ENCODE measurements around the gene SYT5.
"Not testable (repeated sequence)": the region's sequence is repeated elsewhere in the genome, so short reads cannot be mapped to it uniquely, and the experiment has no call there.

Gene SYT5

DNA sequence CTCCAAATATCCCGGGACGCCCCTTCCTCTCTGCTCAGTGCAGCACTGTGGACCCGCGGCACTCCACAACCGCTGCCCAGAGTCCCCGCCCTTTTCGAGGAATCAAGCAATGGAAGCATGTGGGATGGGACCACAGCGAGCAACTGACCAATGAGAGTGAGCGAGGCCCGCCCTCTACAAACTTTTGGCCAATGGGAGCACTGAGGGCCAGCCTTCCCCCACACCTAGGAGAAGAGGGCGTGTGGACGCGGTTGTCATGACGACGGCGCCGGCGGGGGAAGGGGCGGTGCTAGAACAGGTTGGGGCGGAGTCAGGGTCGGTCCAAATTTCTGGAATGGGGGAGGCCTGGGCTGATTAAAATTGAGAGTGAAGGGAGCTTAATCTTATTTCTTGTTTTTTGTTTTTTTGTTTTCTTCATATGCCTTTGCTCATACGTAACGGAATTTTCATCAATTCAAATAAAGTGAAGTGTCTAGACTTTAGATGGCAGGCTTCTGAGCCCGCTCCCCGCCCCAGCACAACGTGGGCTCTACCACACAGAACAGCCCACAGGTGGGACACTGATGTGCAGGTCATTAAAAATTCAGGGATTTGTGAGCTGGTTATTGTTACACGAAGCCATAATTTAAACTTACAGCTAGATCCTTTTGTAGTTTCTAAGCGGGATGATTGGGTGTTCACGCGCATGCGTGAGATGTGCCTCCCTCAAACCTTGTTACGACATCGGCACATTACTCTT, 13.4 kb downstream of the SYT5 start, which contains the start of gene DNAAF3:
Gene DNAAF3, minus strand, starts transcription at position 84 of the 739 bp plus-strand sequence. CDS start 200 bp downstream, outside the sequence.
- peak; percentile 95 for DNase-seq (ENCODE audit: low spot score)

DNA sequence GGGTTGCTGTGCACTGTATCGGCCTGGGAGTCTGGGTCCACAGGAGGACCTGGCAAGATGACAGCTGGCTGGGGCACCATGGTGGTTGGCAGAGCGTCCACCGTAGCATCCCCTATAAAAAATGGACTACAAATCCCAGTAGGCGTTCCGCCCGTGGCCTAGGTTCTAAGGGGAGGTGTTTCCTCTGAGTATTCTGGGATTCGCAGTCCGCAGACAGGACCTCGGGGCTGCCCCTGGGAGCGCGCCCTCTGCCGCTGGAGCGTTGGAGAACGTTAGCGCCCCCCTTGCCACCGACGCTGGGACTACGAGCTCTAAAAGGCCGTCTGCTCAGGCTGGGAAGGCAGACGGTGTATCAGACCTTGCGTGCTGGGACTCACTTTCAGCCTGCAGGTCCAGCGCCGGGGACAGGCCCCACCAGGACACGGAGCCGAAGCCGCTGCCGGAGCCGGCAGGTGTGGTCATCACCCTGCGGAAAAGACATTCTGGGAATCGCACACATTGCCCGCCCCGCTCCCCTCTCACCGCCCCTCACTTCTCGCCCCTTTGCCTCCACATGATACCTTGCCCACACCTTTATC, 14.0 kb downstream of the SYT5 start:
- peak; percentile 74 for DNase-seq (ENCODE audit: low spot score)

DNA sequence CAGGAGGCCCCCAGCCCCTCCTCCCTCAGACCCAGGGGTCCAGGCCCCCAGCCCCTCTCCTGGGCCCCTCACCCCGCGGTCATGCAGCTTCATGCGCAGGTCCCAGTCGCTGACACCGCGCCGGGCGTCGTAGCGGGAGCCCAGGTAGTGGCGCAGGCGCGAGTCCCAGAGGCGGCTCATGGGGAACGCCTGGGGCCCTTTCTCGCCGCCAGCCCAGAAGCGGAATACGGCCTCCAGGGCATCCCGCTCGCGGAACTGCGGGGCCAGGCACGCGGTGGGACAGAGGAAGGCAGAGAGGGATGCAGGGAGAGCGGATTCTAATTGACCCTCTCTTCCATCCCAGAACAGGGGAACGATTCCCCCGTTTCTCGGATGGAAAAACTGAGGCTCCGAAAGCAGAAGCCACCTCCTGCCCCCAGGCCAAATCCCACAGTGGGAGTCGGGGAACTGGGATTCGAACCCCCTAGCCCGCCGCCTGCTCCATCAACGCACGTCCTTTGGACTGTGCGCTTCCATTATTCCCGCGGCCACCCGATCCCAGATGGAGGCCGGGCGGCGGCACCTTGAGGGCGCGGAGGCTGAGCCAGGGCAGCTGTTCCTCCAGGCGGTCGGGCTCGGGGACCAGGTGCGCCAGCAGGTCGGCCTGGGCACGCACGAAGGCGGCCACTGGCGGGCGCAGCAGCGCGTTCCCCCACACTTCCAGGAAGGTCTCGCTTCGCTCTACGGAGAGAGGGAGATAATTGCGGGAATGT, 18.3 kb downstream of the SYT5 start:
- DNase-seq (ENCODE audit: low spot score) = no peak

DNA sequence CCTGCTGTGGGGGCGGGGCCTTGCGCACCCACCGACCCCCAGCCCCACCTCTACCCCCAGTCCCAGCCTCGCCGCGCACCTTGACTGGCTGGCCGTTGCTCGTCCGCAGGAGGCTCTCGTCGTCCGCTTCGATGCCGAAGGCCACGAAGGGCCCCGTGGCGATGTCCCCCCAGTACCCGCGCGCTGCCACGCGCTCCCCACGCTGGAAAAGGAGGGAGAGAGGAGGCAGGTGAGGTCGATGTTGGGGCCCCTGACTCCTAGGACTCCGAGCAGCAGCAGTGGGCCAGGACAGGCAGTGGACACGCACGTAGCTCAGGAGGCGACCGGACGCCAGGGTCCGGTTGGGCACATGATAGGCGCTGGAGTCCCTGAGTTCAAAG, 19.1 kb downstream of the SYT5 start:
- no peak for DNase-seq (ENCODE audit: low spot score)

DNA sequence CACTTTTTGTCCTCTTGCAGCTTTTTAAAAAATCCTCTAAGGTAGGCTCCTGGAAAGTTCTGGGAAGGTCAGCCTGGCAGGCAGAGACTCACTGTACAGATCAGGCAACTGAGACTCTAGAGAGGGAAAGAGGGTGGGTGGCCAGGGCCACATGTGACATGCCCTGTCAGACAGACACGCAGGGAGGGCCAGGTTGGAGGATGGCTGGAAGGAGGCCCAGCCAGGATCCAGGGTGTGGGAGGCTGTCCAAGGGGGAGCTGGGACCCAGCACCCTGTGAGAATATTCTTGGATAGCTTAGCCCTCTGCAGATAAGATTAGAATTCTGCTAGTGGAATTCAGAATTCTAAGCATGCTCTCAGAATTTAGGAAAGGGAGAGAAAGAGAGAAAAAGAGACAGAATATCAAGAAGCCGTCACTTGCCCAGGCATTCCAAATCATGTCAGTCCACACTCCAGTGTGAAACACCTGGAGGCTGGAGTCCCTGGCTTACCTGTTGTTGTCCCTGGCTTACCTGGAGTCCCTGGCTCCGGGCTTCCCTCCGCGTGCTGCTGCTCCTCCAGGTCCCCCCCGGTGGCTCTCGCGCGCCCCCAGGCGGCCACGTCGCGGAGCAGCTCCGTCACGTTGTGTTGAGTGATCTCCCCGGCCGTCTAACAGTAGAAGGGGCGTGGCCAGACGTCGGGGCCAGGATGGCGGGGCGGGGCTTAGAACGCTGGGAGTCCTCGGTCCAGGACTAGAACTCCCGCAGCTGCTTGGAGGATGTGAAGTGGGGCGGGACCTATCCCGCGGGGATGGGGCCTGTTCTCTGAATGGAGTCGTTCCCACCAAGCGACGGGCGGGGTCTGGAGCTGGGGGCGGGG, 19.7 kb downstream of the SYT5 start:
- DNase-seq (ENCODE audit: low spot score) = peak; percentile 41

DNA sequence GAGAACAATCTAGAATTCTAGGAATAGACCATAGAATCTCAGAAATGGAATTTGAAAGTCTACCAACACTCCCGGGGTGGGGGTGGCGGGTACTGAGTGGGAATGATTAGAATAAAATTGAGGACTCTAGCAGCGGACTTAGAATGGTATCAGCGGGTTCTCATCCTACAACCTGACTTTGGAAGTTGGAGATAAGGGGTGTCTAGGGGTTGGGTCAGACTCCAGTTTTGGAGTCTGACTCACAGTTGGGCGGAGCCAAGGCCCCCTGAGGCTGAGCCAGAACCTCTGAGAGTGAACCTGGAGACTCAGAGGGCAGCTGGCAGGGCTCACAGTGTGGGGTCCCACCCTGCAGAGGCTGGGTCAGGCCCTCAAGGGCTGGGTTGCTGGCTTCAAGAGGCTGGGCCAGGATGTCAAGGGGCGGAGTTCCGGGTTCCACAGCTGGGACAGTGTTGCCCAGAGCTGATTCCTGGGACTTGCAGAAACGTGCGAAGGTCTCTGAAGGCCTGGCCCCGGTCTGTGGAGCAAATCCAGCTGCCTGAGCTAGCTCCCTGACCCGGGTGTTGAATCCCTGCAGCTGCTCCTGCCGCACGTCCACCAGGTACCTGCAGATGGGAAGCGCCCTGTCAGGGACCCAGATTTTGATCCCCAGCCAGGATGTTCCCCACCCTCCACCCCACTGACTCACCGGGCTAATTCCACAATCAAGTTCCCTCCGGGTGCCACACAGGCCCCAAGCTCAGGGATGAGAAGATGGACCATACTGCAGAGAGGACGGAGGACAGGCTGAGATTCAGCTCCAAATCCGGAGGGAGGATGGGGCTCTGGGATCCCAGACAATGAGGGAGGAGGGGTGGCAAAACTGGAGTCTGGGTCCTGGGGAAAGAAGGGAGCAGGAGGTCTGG, 21.0 kb downstream of the SYT5 start:
- DNase-seq (ENCODE audit: low spot score) = no peak

DNA sequence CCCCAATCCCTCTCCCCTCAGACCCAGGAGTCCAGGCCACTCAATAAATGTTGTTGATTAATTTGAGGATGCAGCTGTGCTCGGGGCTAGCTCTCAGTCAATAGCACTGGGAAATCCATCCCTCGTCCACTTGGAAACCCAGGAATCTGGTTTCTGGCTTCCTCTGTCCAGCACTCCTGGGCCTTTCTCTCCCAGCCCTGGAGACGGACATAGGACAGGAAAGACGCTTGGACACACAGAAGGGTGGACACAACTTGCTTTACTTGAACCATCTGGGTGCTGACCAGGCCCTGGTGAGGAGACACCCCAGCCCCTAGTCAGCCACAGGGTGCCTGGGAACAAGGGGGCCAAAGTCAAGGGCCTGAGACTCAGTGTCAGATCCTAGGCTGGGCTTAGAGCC, 21.7 kb downstream of the SYT5 start:
- DNase-seq (ENCODE audit: low spot score) = no peak

DNA sequence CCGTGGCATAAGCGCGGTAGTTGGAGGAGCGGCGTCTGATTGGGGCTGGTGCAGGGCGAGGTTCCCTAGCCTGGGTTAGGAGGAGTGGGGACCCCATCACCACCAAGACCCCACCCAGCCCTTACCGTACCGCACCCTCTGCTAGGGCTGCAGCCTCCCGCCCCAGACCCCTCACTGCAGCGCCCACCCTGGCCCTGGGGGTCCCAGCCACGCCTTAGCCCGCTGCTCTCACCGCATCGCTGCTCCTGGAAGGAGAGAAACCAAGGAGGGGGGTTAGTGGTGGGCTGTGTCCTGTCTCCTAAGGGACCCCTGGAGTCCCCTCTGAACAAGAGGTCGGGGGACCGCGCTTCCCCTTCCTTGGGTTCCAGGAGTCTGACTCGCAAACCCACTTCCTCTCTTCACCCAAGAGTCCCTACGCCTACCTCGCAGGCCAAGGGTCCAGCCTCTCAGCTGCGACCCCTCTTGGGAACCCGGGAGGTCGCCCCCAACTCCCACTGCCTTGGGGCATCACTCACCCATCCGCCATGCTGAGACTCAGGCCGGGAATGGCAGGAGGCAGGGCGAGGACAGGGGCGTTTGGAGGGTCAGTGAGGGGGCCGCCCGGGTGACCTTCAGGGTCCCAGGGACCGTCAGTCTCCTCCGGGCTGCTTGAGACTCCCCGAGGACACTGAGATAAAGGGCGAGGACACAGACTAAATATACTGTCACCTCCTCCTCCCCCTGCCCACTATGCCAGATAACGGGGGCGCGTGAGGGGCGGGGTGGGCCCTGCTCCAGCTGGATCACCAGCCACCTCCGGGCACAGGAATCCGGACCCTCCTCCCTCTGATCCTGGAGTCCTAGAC, 22.8 kb downstream of the SYT5 start, which contains the start of gene TNNI3:
Gene TNNI3, minus strand, starts transcription at position 669 of the 845 bp plus-strand sequence. Its CDS starts 143 bp downstream, at position 526.
- DNase-seq (ENCODE audit: low spot score) = no peak

DNA sequence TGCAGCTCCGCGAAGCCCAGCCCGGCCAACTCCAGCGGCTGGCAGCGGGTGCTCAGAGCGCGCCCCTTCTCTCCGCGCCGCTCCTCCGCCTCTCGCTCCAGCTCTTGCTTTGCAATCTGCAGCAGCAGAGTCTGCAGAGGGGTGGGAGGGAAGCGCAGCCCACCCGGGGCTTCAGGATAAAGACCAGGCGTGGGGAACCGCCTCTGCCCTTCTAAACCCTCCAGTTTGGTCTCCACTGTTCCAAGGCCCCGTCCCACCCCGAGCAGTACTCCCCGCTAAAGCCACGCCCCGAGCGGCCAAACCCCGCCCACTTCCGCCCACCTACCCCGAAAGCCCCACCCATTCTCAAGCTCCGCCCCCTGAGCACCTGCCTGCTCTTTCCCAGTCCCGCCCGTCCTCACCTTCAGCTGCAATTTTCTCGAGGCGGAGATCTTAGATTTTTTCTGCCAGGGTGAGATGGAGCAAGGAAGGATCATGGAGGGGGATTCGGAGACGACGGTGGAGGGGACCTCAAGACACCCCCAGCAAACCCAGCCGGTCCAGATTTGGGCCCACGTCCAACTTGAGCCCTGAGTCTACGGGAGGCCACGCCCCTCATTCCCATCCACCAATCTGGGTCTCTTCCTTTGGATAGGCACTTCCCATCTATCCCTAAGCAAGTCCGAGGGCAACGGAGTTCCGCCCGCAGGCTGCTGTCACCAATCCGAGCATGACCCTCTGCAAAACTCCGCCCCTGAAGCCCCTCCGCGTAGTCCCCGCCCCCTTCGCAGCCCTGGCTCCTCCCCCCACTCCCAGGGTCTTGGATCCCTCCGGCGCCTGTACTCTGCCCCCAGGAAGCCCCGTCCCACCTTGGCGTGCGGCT, 23.7 kb downstream of the SYT5 start:
- DNase-seq (ENCODE audit: low spot score) = no peak

DNA sequence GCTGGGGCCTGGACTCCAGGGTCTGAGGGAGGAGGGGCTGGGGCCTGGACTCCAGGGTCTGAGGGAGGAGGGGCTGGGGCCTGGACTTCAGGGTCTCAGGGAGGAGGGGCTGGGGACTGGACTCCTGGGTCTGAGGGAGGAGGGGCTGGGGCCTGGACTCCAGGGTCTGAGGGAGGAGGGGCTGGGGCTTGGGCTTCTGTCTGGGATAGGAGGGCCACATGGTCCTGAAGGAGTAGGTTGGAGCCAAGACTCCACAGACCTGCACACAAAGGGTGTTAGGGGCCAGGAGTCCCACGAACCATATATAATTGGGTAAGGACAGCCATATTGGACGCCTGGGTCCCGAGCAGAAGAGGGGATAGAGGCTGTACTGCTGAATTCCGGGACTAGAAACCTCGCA, 24.3 kb downstream of the SYT5 start:
- DNase-seq (ENCODE audit: low spot score) = not testable (repeated sequence)

DNA sequence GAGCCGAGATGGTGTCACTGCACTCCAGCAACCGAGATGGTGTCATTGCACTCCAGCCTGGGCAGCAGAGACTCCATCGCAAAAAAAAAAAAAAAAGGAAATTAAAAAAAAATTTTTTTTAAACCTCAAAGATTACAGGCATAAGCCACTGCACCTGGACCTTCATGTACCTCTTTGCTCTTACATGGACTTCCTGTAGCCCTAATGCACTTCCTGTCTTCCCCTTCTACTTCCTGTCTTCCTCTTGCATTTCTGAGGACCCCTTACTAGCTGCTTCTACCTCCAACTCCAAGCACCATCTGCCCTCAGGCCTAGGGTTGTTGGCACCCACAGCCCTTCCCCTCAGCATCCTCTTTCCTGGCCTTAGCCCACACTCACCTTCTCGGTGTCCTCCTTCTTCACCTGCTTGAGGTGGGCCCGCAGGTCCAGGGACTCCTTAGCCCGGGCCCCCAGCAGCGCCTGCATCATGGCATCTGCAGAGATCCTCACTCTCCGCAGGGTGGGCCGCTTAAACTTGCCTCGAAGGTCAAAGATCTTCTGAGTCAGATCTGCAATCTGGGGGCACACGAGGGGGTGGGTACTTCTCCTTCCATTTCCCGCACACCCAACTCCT, 26.3 kb downstream of the SYT5 start:
- no peak for DNase-seq (ENCODE audit: low spot score)

DNA sequence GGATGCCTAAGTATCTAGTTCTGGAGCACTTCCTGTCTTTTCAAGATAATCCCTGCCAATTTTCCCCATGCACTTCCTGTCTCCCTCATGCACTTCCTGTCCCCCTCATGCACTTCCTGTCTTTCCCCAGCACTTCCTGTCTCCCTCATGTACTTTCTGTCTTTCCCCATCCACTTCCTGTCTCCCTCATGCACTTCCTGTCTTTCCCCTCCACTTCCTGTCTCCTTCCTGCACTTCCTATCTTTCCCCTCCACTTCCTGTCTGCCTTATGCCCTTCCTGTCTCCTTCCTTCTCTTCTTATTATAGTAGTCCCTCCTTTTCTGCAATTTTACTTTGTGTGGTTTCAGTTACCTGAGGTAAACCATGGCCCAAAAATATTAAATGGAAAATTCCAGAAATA, 28.1 kb downstream of the SYT5 start:
- no peak for DNase-seq (ENCODE audit: low spot score)

DNA sequence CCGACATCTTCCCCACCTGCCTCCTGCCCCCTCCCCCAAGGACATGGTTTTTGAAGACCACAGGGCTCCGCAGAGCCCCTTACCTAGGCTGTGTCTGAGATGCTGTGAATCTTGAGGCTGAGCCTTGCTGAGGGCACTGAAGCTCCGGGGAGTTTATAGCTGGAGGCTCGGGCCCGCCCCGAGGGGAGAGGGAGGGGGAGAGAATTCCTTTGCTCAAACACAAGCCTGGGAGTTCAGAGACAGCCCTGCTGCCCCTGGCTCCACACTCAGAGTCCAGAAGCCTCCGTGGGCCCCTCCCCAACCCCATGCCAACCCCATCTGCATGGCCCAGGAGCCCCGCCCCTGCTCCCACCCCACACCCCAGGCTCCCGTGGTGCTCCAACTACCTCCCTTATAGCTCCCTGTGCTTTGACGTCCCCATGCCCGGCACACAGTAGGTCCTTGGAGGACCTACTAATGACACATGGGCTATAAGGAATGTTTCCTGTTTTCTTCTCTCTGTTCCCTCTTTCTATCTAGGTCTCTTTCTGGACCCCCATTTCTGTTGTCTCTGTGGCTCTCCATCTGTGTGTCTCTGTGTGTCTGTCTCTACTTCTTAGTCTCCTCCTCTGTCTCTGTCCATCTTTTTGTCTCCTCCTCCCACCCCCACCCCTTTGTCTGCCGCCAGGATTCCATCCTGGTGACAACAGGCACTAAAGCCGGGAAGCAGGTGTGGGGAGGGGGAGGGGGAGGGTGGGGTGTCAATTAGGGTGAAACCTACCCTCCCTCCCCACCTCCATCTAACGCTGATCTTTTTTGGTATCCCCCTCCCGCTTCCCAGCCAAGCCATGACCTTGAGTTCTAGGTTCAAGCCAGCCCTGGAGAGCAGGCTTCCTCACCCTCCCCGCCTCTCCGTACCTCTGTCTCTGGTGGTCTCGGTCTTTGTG, 30.7 kb downstream of the SYT5 start, which contains the start of gene TNNT1:
Gene TNNT1, minus strand, starts transcription at position 129 of the 926 bp plus-strand sequence. CDS start 2,049 bp downstream, outside the sequence.
- no peak for DNase-seq (ENCODE audit: low spot score)

DNA sequence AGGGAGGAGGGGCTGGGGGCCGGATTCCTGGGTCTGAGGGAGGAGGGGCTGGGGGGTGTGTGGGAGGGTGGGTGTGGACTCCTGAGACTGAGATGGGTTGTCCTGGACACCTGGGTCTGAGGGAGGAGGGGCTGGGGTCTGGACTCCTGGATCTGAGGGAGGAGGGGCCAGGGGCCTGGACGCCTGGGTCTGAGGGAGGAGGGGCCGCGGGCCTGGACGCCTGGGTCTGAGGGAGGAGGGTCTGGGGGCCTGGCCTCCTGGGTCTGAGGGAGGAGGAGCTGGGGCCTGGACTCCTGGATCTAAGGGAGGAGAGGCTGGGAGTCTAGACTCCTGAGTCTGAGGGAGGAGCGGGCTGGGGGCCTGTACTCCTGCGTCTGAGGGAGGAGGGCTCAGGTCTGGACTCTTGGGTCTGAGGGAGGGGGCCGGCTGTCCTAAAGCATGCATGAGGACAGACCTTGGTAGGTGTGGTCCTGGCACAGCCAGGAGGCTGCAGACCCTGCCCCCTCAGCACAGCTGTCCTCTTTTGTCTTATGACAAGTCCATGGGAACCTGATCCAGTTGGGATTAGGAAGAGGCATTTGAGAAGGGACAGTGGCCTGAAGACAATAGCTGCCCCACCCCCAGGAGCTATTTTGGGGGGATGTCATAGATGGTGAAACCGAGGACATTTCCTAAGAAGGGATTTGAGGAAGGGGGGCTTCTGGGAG, 32.4 kb downstream of the SYT5 start:
- DNase-seq (ENCODE audit: low spot score) = no peak

DNA sequence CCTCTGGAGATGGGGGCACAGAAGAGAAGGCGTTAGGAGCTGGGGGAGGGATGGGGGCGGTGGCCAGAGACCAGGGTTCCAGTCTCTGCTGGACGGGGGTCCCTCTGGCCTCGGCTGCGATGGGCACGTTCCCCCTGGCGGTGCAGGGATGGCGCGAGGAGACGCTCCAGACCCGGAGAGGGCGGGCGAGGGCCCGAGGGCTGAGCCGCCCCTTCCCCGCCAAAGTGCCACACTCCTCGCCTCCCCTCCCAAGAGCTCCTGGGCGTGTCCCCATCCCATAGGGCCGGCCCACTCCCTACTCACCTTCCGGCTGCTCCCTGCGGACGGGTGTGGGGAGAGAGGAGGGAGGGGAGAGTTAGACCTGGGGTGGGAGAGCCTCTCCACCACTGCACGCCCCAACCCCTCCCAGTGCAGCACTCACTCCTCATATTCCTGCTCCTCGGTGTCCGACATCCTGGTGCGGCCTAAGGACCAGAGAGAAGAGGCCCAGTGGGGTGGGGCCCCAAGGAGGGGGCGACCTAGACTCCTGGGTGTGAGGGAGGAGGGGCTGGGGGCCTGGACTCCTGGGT, 33.3 kb downstream of the SYT5 start:
- no peak for DNase-seq (ENCODE audit: low spot score)

DNA sequence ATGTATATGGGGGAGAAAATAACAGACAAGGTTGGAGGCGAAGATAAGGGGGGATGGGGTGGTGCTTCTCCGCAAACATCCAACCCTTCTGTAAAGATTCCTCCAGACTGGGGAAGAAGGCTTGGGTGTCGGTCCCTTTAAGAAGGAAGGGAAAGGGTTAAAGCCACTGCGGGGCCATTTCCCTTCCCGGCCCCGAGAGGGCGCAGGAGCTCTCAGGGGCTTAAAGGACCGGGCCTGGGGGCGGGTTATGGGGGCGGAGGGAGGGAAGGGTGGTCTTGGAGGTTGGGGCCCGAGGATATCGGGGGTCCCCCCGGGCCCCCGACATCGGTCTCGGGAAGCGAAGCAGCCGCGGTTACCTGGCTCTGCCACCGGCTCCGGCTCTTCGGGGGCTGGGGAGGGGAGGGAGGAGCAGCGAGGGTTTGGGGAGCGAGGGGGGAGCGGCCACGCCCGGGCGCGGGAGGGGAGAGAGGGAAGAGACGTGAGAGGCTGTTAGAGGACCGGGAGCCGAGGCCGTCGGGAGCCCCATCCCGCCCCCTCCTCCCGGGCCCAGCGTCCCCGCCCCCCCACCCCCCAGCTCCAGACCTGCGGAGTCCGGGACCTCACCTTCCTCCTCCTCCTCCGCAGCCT, 33.9 kb downstream of the SYT5 start:
- no peak for DNase-seq (ENCODE audit: low spot score)
